GM04503 (cell line): ENCODE measurements around the gene PRAC2.
A peak's percentile ranks its signal among the peaks of the same experiment; 100 is the strongest.

Experiments used
- DNase-seq: peaks from one replicate; pipeline ENCODE4 v3.0.0-alpha.2; 2012; ENCODE audit warnings: low read depth

The PRAC2 gene

GRCh38 chr17:48734333-48735061, 11.5 kb downstream of the PRAC2 start:
- no peak for DNase-seq

- no peak for DNase-seq
These were observed 12.0 kb downstream of the PRAC2 start for GRCh38 chr17:48735062-48735351.

GRCh38 chr17:48737330-48738043, 14.5 kb downstream of the PRAC2 start:
- no peak for DNase-seq

GRCh38 chr17:48738424-48738802, 15.4 kb downstream of the PRAC2 start:
- DNase-seq = no peak

GRCh38 chr17:48738803-48739526, 16.0 kb downstream of the PRAC2 start:
- DNase-seq = no peak

GRCh38 chr17:48740537-48740936, 17.6 kb downstream of the PRAC2 start:
- DNase-seq = no peak

GRCh38 chr17:48745381-48746275, 22.6 kb downstream of the PRAC2 start:
- no peak for DNase-seq

- DNase-seq = no peak
These were observed 24.0 kb downstream of the PRAC2 start for GRCh38 chr17:48746916-48747444.

GRCh38 chr17:48747445-48748363, 24.7 kb downstream of the PRAC2 start:
- DNase-seq = no peak

GRCh38 chr17:48748718-48749566, 26.0 kb downstream of the PRAC2 start:
- DNase-seq = no peak

- no peak for DNase-seq
These were observed 26.9 kb downstream of the PRAC2 start for GRCh38 chr17:48749621-48750553.

GRCh38 chr17:48751172-48751571, 28.2 kb downstream of the PRAC2 start:
- no peak for DNase-seq

- DNase-seq = no peak
These were observed 28.9 kb downstream of the PRAC2 start for GRCh38 chr17:48751733-48752398.

GRCh38 chr17:48752399-48753288, 29.7 kb downstream of the PRAC2 start:
- DNase-seq = no peak

- peak; percentile 11 for DNase-seq
These were observed 31.0 kb downstream of the PRAC2 start for GRCh38 chr17:48753794-48754499.

GRCh38 chr17:48754500-48755261, 31.7 kb downstream of the PRAC2 start:
- no peak for DNase-seq
